GM19395 (cell line): ENCODE measurements around the gene OVOL2.

Source experiments
- ATAC-seq: cut with Tn5 transposase; IDR thresholded peaks from one replicate; pipeline ENCODE4 v1.9.1; 2021; ENCODE audit warnings: mild to moderate bottlenecking, moderate library complexity; ENCODE audit not compliant: unreplicated experiment

Gene OVOL2

DNA sequence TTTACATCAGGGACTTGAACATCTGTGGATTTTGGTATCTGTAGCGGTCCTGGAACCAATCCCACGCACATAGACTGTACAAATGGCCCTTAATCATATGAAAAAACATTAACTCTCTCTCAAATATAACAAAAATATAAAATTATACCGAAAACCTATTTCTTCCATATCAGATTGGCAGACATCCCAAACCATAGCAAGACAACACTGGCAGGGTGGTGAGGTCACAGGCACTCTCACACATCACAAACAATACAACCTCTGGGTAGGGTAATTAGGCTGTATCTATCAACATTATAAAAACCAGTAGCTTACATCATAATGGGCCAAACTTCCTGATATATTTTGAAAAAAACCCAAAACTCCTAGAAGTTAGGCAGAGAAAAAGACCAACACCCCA lies 40.9 kb downstream of the OVOL2 start:
- no peak for ATAC-seq

DNA sequence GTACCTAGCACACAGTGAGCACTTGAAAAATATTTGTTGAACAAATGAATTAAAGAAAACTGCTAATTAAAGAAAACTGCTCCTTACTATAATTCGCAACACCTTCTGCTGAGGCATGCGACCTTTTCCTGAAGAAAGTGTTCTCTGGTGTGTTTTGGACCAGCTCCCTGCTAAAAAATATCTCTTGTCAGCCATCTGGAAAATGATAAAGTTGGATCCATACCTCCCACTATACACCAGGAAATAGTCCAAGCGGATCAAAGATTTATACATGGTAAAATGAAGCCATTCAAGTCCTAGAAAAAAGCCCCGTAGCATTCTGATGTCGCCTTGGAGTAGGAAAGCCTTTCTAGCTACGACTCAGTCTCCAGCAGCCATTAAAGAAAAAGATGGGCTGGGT lies 43.3 kb downstream of the OVOL2 start:
- ATAC-seq = no peak

DNA sequence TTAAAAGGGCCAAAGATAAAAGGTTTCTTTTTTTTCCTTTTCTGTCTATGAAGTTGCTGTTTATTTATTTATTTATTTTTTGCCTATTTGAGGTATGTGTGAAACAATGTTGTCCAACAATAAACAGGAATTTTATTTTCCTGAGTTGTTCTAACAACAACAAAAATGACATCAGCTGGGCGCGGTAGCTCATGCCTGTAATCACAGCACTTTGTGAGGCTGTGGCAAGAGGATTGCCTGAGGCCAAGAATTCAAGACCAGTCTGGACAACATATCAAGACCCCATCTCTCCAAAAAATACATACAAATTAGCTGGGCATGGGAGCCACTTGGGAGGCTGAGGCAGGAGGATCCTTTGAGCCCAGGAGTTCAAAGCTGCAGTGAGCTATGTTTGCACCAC lies 44.8 kb downstream of the OVOL2 start:
- no peak for ATAC-seq

DNA sequence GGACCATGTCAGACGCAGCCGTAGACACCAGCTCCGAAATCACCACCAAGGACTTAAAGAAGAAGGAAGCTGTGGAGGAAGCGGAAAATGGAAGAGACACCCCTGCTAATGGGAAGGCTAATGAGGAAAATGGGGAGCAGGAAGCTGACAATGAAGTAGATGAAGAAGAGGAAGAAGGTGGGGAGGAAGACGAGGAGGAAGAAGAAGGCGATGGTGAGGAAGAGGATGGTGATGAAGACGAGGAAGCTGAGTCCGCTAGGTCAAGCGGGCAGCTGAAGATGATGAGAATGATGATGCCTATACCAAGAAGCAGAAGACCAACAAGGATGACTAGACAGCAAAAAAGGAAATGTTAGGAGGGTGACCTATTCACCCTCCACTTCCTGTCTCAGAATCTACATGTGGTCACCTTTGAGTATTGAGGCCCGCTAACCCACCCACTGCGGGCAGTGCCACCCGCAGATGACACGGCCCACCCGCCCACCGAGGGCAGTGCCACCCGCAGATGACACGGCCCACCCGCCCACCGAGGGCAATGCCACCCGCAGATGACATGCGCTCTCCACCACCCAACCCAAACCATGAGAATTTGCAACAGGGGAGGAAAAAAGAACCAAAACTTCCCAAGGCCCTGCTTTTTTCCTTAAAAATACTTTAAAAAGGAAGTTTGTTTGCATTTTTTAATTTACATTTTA lies 45.6 kb downstream of the OVOL2 start:
- ATAC-seq = no peak

DNA sequence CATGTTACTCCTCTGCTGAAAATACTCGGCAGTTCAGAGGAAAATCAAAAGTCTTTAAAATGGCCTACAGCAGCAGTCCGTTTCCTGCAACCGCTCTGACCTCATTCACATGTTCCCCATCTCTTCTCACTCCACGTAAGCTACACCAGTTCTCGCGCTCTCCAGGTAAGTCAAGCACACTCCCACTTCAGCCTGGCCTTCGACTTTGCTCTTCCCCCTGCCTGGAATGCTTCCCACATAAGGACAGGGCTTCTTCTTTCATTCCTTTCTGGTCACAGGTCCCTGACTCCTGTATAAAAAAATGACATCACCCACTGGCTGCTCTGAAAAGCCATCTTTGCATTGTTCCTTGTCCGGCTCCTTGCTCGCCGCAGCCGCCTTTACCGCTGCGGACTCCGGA lies 46.2 kb downstream of the OVOL2 start:
- ATAC-seq = no peak

DNA sequence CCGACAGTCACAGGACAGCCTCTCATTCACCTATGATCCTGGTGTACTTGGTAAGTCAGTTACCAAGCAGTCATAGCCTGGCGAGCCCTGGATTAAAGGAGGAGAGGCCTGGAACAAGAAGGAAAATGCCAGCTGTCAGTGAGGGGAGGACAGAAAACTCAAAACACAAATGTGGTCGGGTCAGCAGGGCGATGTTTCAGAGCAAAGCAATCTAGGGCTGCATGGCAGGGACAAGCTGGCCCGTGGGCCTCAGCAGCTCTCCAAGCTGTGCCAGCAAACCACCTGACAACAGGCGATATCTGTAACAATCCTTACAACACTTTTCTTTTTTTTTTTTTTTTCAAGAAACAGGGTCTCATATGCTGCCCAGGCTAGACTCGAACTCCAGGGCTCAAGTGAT lies 48.6 kb downstream of the OVOL2 start:
- ATAC-seq = no peak

DNA sequence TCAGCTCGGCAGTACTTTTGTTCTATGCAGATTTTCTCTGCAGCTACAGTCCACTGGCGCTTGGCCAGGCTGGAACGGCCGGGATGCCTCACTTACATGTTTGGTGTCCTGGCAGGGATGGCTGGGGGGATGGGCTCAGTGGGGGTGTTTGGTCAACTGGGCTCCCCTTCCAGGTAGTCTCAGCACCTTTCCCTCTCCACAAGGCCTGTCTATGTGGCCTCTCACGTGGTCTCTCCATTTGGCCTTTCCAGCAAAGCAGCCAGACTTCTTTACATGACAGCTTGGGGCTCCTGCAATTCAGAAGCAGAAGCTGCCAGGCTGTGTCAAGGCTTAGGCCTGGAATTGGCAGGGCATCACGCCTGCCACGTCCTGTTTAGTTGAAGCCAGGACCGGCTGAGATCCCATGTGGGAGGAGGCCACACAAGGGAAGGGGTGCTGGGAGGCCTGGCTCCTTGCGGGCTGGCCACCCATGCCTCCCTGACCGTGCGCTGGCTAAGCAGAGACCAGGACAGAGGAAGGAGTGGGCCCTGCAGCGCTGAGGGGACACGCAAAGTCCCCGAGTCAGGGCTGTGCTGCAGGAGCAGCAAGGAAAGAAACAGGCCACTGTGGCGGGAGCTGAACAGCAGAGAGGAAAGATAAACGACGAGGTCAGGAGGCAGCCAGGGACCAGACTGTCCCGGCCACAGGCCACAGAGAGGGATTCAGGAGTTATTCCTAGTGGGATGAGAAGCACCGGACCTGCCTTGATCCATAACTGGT lies 50.0 kb downstream of the OVOL2 start:
- no peak for ATAC-seq

DNA sequence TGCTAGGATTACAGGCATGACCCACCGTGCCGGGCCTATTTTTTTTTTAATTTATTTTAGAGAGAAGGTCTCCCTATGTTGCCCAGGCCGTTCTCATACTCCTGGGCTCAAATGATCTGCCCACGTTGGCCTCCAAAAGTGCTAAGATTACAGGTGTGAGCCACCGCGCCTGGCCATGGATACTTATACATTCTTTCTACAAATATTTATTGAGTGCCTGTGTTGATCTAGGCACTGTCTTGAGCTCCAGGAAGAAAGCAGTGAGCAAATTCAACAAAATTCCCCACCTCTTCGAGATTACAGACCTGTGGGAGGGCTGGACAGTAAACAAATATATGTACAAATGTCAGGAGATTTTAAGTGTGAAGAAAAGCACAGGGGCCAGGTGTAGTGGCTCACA lies 51.0 kb downstream of the OVOL2 start:
- ATAC-seq = no peak

DNA sequence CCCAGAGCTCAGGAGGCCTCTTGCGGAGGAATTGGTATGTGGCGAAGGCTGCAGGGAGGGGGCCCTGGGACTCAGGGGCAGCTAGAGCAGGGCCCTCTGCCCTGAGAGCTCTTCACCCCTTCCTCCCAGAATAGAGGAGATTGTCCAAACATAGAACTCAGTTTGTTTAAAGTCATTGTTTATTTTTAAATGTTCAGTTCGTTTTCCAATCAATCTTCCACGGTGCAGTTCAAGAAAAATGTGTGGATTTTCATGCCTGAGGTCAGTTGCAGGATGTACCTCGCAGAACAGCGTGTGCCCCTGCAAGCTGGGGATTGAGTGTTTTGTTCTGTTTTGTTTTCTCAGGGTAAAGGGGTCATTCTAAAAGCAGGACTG lies 51.7 kb downstream of the OVOL2 start:
- no peak for ATAC-seq

DNA sequence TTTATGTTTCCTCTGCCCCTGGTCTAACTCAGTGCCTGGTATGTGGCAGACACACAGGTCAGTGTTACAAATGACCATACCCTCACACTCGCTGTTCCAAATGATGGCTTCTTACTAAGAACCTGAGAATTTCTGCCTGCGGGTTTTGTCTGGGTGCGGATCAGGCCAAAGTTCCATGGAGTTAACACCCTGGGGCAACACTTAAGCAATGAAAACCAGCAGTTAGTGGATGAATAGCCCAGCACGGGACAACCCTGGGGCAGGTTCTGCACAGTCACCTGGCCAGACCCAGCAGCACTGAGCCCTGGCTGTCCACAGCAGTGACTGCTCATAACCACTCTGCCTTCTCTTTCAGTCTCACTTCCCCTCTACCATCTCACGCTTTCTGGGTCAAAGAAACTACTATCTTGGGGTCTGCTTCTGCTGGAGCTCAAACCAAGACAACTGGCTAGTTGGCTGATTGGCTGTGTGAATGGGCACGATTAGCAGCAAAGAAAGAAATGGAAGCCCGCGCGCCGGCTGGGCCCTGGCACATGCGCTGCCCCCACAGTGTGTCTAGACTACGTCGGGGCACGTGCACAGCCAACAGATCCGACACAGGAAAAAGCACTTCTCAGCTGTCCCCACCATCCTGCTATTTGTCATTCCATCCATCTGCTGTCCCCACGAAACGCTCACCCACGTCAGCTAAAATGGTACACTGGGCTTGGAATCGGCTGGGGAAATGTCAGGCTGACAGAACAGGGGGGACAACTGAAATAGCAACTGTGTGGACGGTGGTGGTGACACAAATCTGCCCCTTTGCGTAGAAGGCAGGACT lies 52.3 kb downstream of the OVOL2 start:
- ATAC-seq = peak; percentile 94

DNA sequence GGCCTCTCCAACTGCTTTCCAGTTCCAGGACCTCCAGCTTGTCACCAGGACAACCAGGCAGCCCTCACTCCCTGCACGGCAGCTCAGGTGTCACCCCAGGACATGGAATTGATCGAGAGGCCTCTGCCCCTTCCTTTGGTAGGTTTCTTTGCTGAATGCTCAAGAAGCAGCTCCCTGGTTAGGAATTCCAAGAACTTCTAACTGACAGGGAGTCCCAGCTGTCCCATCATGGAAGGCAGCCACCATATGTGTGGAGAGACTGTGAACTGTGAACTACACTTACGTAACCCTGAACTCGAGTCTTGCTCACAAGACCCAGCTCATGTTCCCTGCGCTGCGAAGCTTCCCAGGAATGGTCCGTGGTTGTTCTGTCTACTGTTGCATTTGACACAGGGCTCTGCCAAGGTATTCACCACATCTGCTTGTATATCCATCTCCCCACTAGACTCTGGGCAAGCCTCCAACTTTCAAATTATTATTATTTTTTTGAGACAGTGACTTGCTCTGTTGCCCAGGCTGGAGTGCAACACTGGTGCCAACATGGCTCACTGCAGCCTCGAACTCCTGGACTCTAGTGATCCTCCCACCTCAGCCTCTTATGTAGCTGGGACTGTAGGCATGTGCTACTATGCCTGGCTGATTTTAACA lies 53.2 kb downstream of the OVOL2 start:
- ATAC-seq = no peak

DNA sequence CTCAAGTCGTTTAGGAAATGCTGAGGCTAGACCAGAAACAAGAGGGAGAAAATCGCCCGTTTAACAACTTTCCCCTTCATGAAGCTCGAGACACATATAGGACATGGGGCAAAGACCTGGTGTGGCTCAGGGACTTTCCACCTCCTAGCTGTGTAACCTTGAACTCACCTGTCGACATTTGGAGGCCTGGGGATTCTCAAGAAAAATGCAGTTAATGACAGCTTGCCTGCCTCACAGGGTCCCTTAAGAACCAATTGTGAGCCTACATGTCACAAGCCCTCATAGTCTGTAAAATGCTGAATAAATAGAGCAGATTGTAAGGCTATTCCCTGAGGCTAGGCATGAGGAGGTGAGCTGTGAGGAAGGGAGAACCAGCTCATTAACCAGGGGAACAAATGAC lies 53.8 kb downstream of the OVOL2 start:
- ATAC-seq = peak; percentile 43

DNA sequence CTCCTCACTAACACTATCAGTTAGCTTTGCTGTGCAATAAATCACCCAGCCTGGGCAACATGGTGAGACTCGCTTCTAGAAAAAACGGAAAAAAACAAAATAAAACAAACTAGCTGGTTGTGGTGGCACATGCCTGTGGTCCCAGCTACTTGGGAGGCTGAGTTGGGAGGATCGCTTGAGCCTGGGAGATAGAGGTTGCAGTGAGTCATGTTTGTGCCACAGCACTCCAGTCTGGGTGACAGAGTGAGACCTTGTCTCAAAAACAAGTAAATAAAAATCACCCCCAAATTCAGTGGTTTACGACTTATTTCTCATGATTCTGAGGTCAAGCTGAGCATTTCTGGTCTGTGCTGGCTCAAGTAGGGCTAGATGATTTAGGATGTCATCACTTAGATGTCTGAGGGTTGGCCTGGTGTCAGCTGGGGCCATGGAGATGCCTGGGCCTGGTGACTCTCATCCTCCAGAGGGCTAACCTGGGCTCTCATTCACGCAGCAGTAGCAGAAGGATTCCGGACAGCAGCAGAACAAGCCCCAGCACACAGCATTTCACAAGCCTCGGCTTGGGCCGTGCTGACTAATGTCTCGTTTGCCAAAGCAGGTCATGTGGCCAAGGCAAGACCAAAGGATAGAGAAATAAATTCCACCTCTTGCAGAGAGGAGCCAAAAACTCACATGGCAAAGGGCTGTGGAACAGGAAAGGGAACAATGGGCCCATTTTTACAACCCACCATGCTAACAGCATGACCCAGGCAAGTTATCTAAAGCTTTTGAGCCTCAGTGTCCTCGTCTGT lies 56.4 kb downstream of the OVOL2 start:
- ATAC-seq = no peak

DNA sequence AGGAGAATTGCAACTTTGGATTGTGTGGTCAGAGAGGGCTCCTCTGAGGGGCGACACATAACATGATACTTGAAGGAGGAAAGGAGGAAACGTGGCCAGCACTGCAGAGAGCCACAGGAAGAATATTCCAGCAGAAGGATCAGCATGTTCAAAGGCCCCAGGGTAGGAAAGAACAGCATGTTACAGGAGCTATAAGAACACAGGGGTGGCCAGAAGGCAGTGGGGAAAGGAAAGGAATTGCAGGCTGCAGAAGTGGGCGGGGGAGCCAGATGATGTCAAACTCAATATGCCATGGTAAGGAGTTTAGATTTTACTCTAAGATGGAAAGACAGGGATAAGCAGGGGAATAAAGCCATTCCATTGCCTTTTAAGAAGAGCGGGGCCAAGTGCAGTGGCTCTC lies 58.1 kb downstream of the OVOL2 start:
- no peak for ATAC-seq

DNA sequence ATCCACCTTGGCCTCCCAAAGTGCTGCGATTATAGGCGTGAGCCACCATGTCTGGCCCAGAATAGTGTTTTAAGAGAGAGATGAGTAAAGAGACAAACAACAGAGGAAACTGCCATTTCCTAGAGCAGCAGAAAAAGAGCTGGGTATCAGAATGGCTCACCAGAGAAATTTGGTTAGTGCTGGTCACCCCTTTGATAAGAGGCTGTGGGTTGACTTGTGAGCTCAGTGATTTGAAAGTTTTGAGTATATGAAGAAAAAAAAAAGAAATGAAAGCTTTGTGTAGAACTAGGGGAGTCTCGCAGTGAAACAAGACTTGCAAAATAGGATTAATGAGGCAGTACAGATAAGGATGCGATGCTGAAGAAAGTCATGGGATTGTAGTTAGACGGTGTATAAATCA lies 59.3 kb downstream of the OVOL2 start:
- ATAC-seq = no peak

DNA sequence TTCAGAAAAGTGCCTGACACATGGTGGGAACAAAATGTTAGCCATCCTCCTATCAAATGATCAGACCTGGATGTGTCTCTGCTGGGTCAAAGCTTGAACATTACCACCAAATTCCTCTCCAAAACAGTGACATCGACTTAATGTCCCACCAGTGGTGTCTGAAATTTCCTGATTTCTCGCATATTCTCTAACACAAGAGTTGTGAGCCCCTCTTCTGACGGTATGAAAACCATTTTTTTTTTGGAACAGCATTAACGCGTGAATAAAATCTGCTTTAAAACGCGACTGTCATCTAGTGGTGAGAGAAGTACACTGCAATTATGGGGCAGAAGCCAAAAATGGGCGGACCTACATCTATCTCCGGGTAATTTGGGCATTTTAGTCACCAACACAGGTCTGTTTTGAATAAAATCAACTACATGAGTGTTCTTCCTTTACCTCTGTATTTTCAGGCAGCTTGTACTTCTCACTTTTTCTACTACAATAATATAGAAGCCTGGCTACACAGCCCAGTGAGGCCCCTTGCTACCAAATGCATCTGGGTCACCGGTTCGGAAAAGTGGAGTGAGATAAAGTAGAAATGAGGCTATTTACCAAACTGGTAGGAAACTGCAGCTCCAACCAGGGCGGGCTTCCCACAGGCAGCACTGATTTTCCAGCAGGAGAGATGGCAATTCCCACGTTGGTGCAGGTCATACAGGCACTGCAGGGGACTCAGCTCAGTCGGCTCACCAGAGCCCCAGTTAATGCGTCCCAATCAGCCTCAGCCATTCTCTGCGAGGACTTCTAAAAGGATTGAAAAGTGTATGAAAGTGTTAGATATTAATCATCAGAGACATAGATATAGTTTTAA lies 61.5 kb downstream of the OVOL2 start:
- ATAC-seq = peak; percentile 50

DNA sequence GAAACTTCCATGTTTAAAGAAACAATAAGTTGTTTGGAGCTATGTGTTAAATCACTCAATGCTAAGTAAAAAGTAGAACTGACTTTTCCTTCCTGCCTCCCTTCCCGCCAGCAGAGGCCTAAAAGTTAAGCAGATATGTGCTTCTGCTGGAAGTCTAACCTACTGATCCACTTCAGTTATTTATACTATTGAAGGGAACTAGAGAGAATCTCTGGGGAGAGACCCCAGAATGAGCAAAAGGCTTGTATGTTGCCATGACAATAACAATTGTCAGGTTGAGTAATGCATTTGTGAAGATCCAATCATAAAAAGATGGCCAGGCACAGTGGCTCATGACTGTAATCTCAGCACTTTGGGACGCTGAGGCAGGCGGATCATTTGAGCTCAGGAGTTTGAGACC lies 64.2 kb downstream of the OVOL2 start:
- ATAC-seq = no peak

DNA sequence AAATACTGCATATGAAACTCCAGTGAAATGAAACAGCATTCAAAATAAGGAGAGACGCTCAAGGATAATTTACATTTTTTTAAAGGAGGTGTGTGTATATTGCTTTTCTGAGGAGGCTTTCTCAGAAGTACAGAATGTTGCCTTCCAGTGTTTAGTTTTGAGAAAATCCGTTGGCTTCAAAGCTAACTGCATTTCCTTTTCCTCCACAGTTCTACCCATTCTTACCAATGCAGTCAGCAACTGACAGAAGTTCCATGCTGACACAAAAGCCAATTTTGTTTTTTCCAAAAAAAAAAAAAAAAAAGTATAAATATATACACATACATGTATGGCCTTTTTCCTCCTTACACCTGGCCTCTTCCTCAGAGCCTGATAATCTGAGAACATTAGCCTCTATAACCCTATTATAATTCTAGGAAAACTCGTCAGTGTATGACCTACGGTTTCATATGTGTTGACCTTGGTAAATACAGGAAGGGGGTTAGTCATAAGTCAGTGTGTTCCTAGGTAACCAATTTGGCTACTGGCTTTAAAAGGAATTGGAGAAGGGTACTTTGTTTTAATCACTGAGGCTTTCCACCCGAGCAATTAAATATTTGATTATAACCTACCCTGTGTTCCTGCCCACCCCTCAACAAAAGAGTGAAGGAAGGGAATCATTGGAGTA lies 64.7 kb downstream of the OVOL2 start:
- ATAC-seq = no peak

DNA sequence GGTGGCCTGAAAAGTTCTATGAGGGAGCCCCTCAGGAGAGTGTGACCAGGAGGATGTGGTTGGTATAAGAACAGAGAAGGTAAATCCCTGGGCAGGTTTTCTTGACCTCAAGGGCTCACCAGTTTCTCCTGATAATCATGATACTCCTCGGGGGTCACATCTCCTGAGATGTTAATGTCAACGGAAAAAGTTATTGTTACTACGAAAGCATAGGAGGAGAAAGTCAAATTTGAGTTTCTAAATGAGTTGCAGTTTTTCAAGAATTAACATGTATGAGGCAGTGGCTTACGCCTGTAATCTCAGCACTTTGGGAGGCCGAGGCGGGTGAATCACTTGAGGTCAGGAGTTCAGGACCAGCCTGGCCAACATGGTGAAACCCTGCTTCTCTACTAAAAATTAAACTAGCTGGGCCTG lies 65.5 kb downstream of the OVOL2 start:
- ATAC-seq = peak; percentile 66
